CD4-positive, alpha-beta T cell (primary cell): ENCODE data around the gene HLA-DRB5. TPM values are rescaled to one million over a fixed set of nuclear protein-coding genes. Genes with fewer than 3 reads are reported as not detected.

Experiments
- ATAC-seq: fragments of 200-7000 bp; cut with Tn5 transposase; one replicate; pipeline ENCODE4 v1.10.0; 2022; ENCODE audit warnings: mild to moderate bottlenecking; ENCODE audit not compliant: poor library complexity
- CTCF ChIA-PET: fragments of 350-600 bp; sonication (Branson Sonifier 250); formaldehyde crosslinking; loops from one replicate; lab custom pipeline; 2021; ENCODE audit warnings: antibody characterized with exemption, inconsistent platforms; lab: Charles Lee
- POLR2A ChIA-PET: fragments of 350-600 bp; sonication (Branson Sonifier 250); formaldehyde crosslinking; loops from one replicate; lab custom pipeline; 2021; ENCODE audit warnings: antibody characterized with exemption, inconsistent platforms; lab: Charles Lee
- DNase-seq, 14 experiments: peaks; one replicate each; pipeline ENCODE4 v3.0.0-alpha.2; 2013 to 2020; ENCODE audit warnings: mixed read lengths in 2 of 14
- H3K27ac ChIP-seq, 2 donors: one replicate each; pipeline versions ENCODE4 v1.5.1 to v1.7.0; 2013; ENCODE audit warnings: low read length in 2 of 2, low read depth in 1 of 2, mild to moderate bottlenecking in 1 of 2
- H3K27me3 ChIP-seq, 2 experiments: 1 replicate in 1 of 2; 2 replicates in 1 of 2; pipeline versions ENCODE4 v1.6.1 to v1.7.0; 2013; ENCODE audit warnings: low read length in 2 of 2, control low read depth in 1 of 2, mild to moderate bottlenecking in 1 of 2, moderate library complexity in 1 of 2; ENCODE audit not compliant: insufficient read depth in 2 of 2, control insufficient read depth in 1 of 2
- H3K36me3 ChIP-seq: one replicate; pipeline ENCODE4 v1.6.1; 2013; ENCODE audit warnings: low read length, control low read depth; ENCODE audit not compliant: insufficient read depth
- H3K4me1 ChIP-seq: one replicate; pipeline ENCODE4 v1.6.1; 2013; ENCODE audit warnings: low read length, control low read depth; ENCODE audit not compliant: insufficient read depth
- H3K4me3 ChIP-seq: one replicate; pipeline ENCODE4 v1.5.1; 2013; ENCODE audit warnings: mild to moderate bottlenecking, low read length, moderate library complexity
- H3K9me3 ChIP-seq, 2 experiments: 1 replicate in 1 of 2; 2 replicates in 1 of 2; pipeline versions ENCODE4 v1.6.1 to v1.7.0; 2013; ENCODE audit warnings: low read length in 2 of 2, mild to moderate bottlenecking in 2 of 2, control low read depth in 1 of 2, moderate library complexity in 1 of 2; ENCODE audit not compliant: control insufficient read depth in 1 of 2, insufficient read depth in 1 of 2
- H3K27ac Mint-ChIP-seq: one replicate; pipeline ENCODE4 v1.8.0; 2020; ENCODE audit warnings: mixed read lengths
- H3K27me3 Mint-ChIP-seq: one replicate; pipeline ENCODE4 v1.8.0; 2021; ENCODE audit warnings: mixed read lengths
- H3K36me3 Mint-ChIP-seq: one replicate; pipeline ENCODE4 v1.8.0; 2021; ENCODE audit warnings: low read depth, mixed read lengths
- H3K4me1 Mint-ChIP-seq: one replicate; pipeline ENCODE4 v1.8.0; 2021; ENCODE audit warnings: low read depth, mixed read lengths
- H3K4me3 Mint-ChIP-seq: one replicate; pipeline ENCODE4 v1.8.0; 2020; ENCODE audit warnings: mild to moderate bottlenecking, mixed read lengths
- H3K9me3 Mint-ChIP-seq: one replicate; pipeline ENCODE4 v1.8.0; 2020; ENCODE audit warnings: mixed read lengths
- CTCF ChIP-seq: fragments of 200-600 bp; IDR thresholded peaks from one replicate; pipeline ENCODE4 v1.8.0; 2022; ENCODE audit warnings: antibody characterized with exemption, mild to moderate bottlenecking
- intact Hi-C, 2 experiments: fragments of 100-400 bp; cut with DNase I in 1 of 2; cut with micrococcal nuclease in 1 of 2; formaldehyde crosslinking; loops; one replicate each; pipeline versions ENCODE4 v1.15.1 to v1.9.0; 2023 to 2025; cut with DNase I, micrococcal nuclease
- total RNA-seq, 174 experiments: library from RNA in 2 of 174; stranded (reverse) in 2 of 174; gene quantifications; one replicate each; pipeline ENCODE4 v1.2.3 and lab custom pipeline; 2021 to 2026

Gene HLA-DRB5
- total RNA-seq, 2 experiments from 2014 or later = 12.5 to 12.6 TPM

GRCh38 chr6:32559747-32560146 is 29.7 kb upstream of the HLA-DRB5 start:
- H3K27me3 Mint-ChIP-seq = peaks cover 19% of the 10 kb centered on the region
- H3K27ac Mint-ChIP-seq = no peak overlapping the region
- intact Hi-C loops = loop anchor here in 1 of 2 experiments (1.0 kb wide), 1 partner anchor 36 kb away; no protein-coding TSS in a partner anchor
- ChIA-PET CTCF (no interaction called here), POLR2A (no interaction called here)
- H3K4me1 Mint-ChIP-seq = no peaks in the 10 kb centered on the region
- H3K36me3 Mint-ChIP-seq = no peaks in the 10 kb centered on the region
- no peak for TF ChIP-seq CTCF
- Histone ChIP-seq H3K9me3 (no peaks in the 10 kb centered on the region), H3K36me3 (no peaks in the 10 kb centered on the region), H3K27ac (no peak overlapping the region), H3K4me3 (no peak overlapping the region), H3K4me1 (no peaks in the 10 kb centered on the region), H3K27me3 (no peaks in the 10 kb centered on the region)
- no peaks in the 10 kb centered on the region for H3K9me3 Mint-ChIP-seq
- DNase-seq (no peak), ATAC-seq (no peak)
- no peak overlapping the region for H3K4me3 Mint-ChIP-seq

GRCh38 chr6:32558426-32559057 is 28.5 kb upstream of the HLA-DRB5 start:
- Histone ChIP-seq H3K9me3 (no peaks in the 10 kb centered on the region), H3K27ac (no peak overlapping the region), H3K36me3 (no peaks in the 10 kb centered on the region), H3K4me3 (no peak overlapping the region), H3K27me3 (no peaks in the 10 kb centered on the region), H3K4me1 (no peaks in the 10 kb centered on the region)
- Mint-ChIP-seq H3K36me3 (no peaks in the 10 kb centered on the region), H3K27me3 (peaks cover 14% of the 10 kb centered on the region), H3K4me1 (no peaks in the 10 kb centered on the region), H3K9me3 (no peaks in the 10 kb centered on the region), H3K27ac (no peak overlapping the region), H3K4me3 (no peak overlapping the region)
- ChIA-PET CTCF (no interaction called here), POLR2A (no interaction called here)
- no peak for ATAC-seq
- no peak for DNase-seq
- no peak for TF ChIP-seq CTCF
- intact Hi-C loops = loop anchor here in 1 of 2 experiments (1.0 kb wide), 1 partner anchor 35 kb away; no protein-coding TSS in a partner anchor

- no peak overlapping the region for H3K4me3 ChIP-seq
- no peaks in the 10 kb centered on the region for H3K4me1 ChIP-seq
- H3K36me3 Mint-ChIP-seq = no peaks in the 10 kb centered on the region
- H3K36me3 ChIP-seq = no peaks in the 10 kb centered on the region
- no peak overlapping the region for H3K27ac ChIP-seq
- ATAC-seq = no peak
- no peak for TF ChIP-seq CTCF
- H3K9me3 Mint-ChIP-seq = no peaks in the 10 kb centered on the region
- H3K27ac Mint-ChIP-seq = no peak overlapping the region
- H3K27me3 ChIP-seq = no peaks in the 10 kb centered on the region
- POLR2A ChIA-PET = no interaction called here
- H3K4me3 Mint-ChIP-seq = no peak overlapping the region
- no peaks in the 10 kb centered on the region for H3K9me3 ChIP-seq
- peaks cover 4% of the 10 kb centered on the region for H3K27me3 Mint-ChIP-seq
- CTCF ChIA-PET = no interaction called here
- DNase-seq = no peak
- intact Hi-C loops = no loop called here
- no peaks in the 10 kb centered on the region for H3K4me1 Mint-ChIP-seq
Observed at GRCh38 chr6:32554116-32554965, 24.3 kb upstream of the HLA-DRB5 start.
